NCI-H446 treated with DMSO at 0.1 percent for 48 hours (cell line): ENCODE results near the gene HCST.

ENCODE experiments used
- DNase-seq: peaks from one replicate; lab custom pipeline; 2025; lab: John Stamatoyannopoulos, UW

Gene HCST

GRCh38 chr19:35937345-35938281, 35.3 kb downstream of the HCST start:
- DNase-seq, result no peak

GRCh38 chr19:35938282-35939224, 36.2 kb downstream of the HCST start:
- DNase-seq, result no peak

DNA sequence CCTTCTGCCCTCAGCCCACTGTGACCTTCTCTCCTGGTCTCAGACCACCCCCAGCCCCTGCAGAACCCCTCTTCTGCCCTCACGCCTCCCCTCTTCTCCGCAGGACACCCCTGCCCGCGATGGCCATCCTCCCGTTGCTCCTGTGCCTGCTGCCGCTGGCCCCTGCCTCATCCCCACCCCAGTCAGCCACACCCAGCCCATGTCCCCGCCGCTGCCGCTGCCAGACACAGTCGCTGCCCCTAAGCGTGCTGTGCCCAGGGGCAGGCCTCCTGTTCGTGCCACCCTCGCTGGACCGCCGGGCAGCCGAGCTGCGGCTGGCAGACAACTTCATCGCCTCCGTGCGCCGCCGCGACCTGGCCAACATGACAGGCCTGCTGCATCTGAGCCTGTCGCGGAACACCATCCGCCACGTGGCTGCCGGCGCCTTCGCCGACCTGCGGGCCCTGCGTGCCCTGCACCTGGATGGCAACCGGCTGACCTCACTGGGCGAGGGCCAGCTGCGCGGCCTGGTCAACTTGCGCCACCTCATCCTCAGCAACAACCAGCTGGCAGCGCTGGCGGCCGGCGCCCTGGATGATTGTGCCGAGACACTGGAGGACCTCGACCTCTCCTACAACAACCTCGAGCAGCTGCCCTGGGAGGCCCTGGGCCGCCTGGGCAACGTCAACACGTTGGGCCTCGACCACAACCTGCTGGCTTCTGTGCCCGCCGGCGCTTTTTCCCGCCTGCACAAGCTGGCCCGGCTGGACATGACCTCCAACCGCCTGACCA, 37.2 kb downstream of the HCST start:
- no peak for DNase-seq

GRCh38 chr19:35940078-35940775, 37.9 kb downstream of the HCST start:
- DNase-seq, result no peak

DNA sequence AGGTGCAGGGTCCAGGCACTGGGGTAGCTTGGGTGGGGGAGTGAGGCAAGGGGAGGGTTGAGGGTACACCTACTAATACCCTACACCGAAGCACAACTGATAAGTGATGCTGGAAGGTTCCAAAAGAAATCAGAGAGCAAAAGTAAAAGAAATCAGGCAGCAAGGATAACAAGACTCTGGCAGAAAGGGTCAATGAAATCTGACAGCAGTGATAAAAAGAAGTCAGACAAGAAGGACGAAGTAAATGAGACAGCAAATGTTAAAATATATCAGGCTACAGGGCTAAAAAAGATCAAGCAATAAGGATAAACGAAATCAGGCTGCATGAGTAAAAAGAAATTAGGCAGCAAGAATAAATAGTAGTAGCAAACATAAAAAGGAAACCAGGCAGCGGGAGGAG, 38.5 kb downstream of the HCST start:
- no peak for DNase-seq

GRCh38 chr19:35942235-35942634, 39.9 kb downstream of the HCST start:
- no peak for DNase-seq

GRCh38 chr19:35943321-35944301, 41.3 kb downstream of the HCST start:
- DNase-seq, result no peak

- DNase-seq, result no peak
Observed at GRCh38 chr19:35944556-35944955, 42.2 kb downstream of the HCST start.

DNA sequence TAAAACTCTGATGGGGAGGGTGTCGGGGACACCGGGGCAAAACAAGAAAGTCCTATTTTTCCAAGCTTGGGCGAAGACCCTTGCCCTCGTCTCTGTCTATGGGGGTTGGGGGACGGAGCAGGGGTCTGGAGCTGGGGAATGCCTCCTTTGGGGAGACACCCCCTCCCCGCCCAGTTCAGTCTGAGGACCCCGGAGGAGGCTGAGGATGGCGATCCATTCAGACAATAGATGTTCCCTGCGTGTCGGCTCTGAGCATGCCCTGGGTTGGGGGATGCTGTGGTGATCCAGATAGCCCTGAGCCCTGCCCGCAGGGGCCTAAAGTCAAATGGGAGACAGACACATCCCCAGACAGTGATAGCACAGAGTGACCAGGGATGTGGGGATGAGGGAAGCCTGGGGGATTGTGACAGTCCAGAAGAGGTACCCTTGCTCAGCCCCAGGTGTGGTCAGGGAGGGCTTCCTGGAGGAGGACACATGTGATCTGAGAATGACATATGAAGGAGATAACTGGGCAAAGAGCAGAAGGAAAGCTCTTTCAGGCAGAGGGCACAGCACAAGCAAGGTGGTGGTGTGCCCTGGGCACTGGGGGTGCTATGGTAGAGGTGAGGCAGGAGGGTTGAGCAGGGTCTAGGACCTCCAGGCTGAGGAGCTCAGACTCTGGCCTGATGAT, 42.9 kb downstream of the HCST start:
- DNase-seq, result no peak

GRCh38 chr19:35946203-35946602, 43.9 kb downstream of the HCST start:
- DNase-seq, result no peak

- no peak for DNase-seq
Observed at GRCh38 chr19:35949131-35949530, 46.8 kb downstream of the HCST start.
